ENCODE data around the gene EMX1.

Gene EMX1

GRCh38 chr2:72958542-72959385 lies 41.4 kb downstream of the EMX1 start:
- no peak for DNase-seq (ENCODE audit: low read depth in 2 of 2)

GRCh38 chr2:72959554-72959953 lies 42.2 kb downstream of the EMX1 start:
- no peak for DNase-seq (ENCODE audit: low read depth in 2 of 2)

- DNase-seq (ENCODE audit: low read depth in 2 of 2), result no peak
Observed at GRCh38 chr2:72959995-72960981, 43.0 kb downstream of the EMX1 start.

GRCh38 chr2:72961036-72961720 lies 43.9 kb downstream of the EMX1 start:
- no peak for DNase-seq (ENCODE audit: low read depth in 2 of 2)

- no peak for DNase-seq (ENCODE audit: low read depth in 2 of 2)
Observed at GRCh38 chr2:72961853-72962468, 44.6 kb downstream of the EMX1 start.

GRCh38 chr2:72962911-72963310 lies 45.6 kb downstream of the EMX1 start:
- DNase-seq (ENCODE audit: low read depth in 2 of 2), result no peak

- no peak for DNase-seq (ENCODE audit: low read depth in 2 of 2)
Observed at GRCh38 chr2:72963423-72964145, 46.3 kb downstream of the EMX1 start.

GRCh38 chr2:72964146-72964525 lies 46.8 kb downstream of the EMX1 start:
- no peak for DNase-seq (ENCODE audit: low read depth in 2 of 2)

GRCh38 chr2:72965016-72965415 lies 47.7 kb downstream of the EMX1 start:
- no peak for DNase-seq (ENCODE audit: low read depth in 2 of 2)

- DNase-seq (ENCODE audit: low read depth in 2 of 2), result no peak
Observed at GRCh38 chr2:72965770-72966450, 48.6 kb downstream of the EMX1 start.

GRCh38 chr2:72968286-72968685 lies 51.0 kb downstream of the EMX1 start:
- DNase-seq (ENCODE audit: low read depth in 2 of 2), result no peak

- no peak for DNase-seq (ENCODE audit: low read depth in 2 of 2)
Observed at GRCh38 chr2:72969706-72970105, 52.4 kb downstream of the EMX1 start.

GRCh38 chr2:72971036-72971435 lies 53.7 kb downstream of the EMX1 start:
- no peak for DNase-seq (ENCODE audit: low read depth in 2 of 2)

GRCh38 chr2:72972352-72973136 lies 55.2 kb downstream of the EMX1 start:
- no peak for DNase-seq (ENCODE audit: low read depth in 2 of 2)

- no peak for DNase-seq (ENCODE audit: low read depth in 2 of 2)
Observed at GRCh38 chr2:72973137-72973535, 55.8 kb downstream of the EMX1 start.

GRCh38 chr2:72973566-72974435 lies 56.5 kb downstream of the EMX1 start:
- DNase-seq (ENCODE audit: low read depth in 2 of 2), result peak; percentile 17 to 24

GRCh38 chr2:72974436-72974754 lies 57.1 kb downstream of the EMX1 start:
- DNase-seq (ENCODE audit: low read depth in 2 of 2), result no peak

GRCh38 chr2:72975017-72975416 lies 57.7 kb downstream of the EMX1 start:
- DNase-seq (ENCODE audit: low read depth in 2 of 2), result no peak

- DNase-seq (ENCODE audit: low read depth in 2 of 2), result no peak
Observed at GRCh38 chr2:72979896-72980295, 62.6 kb downstream of the EMX1 start.
